Measurements from ENCODE around the gene NR6A1.
A peak's percentile ranks its signal among the peaks of the same experiment; 100 is the strongest.

The NR6A1 gene

DNA sequence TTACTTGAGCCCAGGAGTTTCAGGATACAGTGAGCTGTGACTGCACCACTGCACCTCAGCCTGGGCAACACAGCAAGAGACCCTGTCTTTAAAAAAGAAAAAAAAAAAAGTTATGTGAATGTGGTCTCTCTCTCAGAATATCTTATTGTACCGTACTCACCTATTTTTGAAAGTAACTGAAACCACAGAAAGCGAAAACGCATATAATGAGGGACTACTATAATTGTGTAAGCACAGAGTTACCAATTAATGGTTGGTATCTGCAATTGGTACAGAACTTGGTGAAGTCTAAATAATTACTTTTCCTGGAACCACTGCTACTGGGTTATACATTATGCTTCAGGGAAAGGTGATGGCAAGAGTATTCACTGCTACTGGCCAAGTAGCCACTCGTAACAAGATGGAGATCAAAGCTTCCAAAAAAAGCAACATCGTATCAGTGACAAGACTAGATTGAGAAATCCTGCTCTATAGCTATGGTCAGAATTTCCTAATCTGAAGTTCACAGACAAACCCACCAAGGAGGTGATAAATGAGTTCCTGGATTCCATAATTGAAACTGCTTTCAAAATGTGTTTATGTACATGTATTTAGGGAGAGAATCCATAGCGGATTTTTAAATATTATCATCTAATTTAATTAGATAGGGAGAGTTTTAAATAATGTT, 82.7 kb downstream of the NR6A1 start:
- DNase-seq (ENCODE audit: low read depth in 2 of 2): no peak

DNA sequence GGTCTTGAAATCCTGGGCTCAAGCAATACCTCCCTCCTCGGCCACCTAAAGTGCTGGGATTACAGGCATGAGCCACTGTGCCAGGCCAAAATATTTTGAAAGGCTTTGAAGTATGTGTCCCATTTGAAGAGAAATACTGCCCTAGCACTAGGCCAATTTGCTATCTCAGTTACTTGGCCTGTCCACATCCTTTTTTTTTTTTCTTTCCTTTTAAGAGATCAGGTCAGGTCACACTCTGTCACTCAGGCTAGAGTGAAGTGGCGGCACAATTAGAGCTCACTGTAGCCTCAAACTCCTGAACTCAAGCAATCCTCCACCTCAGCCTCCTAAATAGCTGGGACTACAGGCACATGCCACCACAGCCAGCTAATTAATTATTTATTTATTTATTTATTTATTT, 84.2 kb downstream of the NR6A1 start:
- no peak for DNase-seq (ENCODE audit: low read depth in 2 of 2)

GRCh38 chr9:124685217-124685616, 85.9 kb downstream of the NR6A1 start:
- DNase-seq (ENCODE audit: low read depth in 2 of 2): no peak

DNA sequence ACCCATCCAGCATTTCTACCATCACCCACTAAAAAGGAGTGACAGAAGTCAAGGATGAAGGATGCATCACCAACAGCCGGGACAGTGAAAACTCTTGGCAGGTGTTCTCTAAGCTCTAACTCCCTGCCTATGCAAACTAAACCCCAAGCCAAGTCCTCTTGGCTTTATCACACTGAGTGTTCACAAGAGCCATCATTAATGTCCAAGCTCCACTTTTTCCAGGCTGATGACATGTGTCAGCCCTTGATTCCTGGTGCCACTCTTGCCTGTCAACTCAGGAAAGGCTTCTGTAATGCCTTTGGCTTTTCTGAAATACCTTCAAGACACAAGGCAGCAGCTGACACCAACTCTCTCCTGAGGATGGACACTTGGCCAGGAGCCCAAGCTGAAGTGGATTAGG, 86.9 kb downstream of the NR6A1 start:
- DNase-seq (ENCODE audit: low read depth in 2 of 2): no peak

DNA sequence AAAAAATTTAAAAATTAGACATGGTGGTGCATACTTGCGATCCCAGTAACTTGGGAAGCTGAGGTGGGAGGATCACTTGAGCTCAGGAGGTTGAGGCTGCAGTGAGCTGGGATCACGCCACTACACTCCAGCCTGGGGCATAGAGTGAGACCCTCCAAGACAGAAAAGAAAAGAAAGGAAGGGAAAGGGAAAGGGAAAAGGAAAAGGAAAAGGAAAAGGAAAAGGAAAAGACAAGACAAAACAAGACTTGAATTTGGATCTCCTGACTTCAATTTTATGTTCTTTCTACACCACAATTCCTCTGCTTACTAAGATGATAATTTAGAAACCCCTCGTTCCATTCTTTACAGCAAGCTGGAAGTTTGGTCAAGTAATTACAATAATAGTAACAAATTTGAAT, 88.1 kb downstream of the NR6A1 start:
- no peak for DNase-seq (ENCODE audit: low read depth in 2 of 2)

DNA sequence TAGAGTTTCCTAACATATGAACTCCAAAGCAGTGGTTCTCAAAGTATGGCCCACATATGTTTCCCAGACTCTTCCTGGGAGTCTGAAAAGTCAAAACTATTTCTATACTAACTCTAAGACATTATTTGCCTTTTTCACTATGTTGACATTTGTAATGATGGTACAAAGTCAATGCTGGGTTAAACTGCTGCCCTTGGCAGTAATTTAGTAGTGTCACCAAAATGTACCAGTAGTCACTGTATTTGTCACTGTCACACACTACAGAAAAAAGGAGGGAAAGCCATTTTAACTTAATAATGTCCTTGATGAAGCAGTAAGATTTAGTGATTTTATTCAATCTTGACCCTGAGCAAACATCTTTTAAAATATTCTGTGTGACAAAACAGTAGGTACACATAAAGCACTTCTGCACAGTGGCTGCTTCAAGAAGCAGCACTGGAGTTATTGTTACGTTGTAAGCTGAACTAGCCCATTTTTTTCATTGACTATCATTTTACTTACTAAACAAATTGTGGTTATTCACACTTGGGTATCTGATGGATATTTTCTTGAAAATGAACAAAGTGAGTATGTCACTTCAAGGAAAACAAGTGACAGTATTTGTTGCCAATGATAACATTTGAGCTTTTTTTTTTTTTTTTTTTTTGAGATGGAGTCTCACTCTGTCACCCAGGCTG, 90.3 kb downstream of the NR6A1 start:
- no peak for DNase-seq (ENCODE audit: low read depth in 2 of 2)

DNA sequence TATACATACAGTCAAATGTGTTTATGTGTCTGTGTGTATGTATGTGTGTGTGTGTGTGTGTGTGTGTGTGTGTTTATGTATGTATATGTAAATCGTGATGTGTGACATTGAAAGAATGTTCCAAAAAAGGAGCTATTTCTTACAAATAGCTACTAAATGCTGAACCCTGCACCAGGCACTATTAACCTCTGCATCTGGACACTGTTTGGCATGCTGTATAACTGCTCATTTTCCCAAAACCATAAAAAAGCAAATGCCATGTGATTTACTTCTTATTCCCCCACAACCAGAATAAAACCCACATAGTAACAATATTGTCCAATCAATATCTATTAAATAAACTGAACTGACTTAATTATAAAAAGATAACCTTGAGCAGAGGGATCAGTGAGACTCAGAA, 91.1 kb downstream of the NR6A1 start:
- no peak for DNase-seq (ENCODE audit: low read depth in 2 of 2)

DNA sequence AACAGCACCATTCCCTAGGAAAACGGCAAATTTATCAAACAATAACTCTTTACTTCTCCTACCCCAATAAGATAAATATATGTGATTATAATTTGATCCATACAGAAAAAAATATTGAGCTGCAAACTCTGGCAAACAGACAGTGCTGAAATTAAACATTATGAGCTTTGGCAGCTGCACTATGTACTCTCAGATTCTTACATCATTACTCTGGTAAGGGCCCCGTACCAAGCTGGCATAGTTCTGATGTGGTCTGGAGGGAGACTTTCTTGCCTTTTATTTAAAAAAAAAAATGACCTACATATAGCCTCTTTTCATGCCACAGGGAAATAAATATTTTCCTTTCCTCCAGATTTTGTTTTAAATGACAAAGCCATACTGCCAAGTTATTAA, 95.0 kb downstream of the NR6A1 start:
- DNase-seq (ENCODE audit: low read depth in 2 of 2): no peak

GRCh38 chr9:124675261-124676158, 95.6 kb downstream of the NR6A1 start:
- DNase-seq (ENCODE audit: low read depth in 2 of 2): no peak

GRCh38 chr9:124674651-124675050, 96.5 kb downstream of the NR6A1 start:
- DNase-seq (ENCODE audit: low read depth in 2 of 2): no peak

GRCh38 chr9:124673063-124673462, 98.0 kb downstream of the NR6A1 start:
- no peak for DNase-seq (ENCODE audit: low read depth in 2 of 2)

DNA sequence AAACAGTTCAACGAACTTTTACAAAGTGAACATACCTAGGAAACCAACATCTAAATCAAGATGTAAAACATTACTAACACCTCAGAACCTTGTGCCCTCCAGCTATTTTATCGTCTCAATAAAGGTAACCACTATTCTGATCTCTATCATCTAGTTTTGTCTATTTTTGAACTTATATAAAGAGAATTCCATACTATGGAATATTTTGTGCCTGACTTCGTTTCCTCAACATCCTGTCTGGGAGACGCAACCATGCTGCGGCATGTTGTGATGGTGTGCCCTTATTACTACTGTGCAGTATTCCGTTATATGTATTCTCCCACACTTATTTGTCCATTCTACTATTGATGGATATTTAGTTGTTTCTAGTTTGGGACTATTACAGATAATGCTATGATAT, 99.2 kb downstream of the NR6A1 start:
- no peak for DNase-seq (ENCODE audit: low read depth in 2 of 2)

GRCh38 chr9:124666642-124667041, 104.5 kb downstream of the NR6A1 start:
- DNase-seq (ENCODE audit: low read depth in 2 of 2): no peak

- no peak for DNase-seq (ENCODE audit: low read depth in 2 of 2)
Observed at GRCh38 chr9:124665391-124666058, 105.6 kb downstream of the NR6A1 start.

- no peak for DNase-seq (ENCODE audit: low read depth in 2 of 2)
Observed at GRCh38 chr9:124664143-124664542, 107.0 kb downstream of the NR6A1 start.

DNA sequence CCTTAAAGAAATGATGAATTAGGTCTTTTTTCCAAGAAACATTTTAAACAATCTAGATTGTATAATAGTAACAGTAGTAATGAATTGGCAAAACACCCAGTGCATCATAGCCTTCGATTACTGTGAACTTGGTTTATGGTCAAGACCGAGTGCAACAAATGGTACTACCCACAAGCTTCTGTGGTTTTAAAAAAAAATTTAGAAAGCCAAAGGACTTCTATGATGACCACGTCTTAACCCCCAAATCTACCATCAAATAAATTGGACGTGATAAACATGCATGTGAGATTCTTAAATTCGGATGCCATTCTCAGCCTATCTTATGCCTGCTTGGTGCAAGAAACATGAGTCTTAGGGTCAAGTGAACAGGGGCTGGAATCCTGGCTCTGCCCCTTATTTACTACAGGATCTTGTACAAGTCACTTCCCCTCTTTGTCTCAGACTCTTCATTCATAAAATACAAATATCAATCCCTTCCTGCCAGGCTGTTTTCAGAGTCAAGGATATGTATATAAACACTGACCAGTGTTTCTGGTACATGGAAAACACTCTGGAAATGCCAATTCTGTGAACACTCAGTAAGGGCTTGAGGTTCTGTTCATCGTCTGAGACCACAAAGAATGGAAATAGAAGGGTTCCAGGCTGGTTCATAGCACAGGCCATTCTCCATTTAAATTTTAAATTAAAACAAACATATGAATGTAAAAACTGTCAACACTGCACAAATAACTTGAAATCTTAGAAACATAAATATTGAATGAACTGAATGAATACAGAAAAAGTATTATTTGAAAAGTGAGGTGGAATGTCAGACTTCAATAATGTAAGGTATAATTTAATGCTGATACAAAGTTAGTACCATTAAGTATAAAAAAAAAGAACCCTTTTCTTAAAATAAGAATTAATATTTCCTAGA, 107.8 kb downstream of the NR6A1 start:
- DNase-seq (ENCODE audit: low read depth in 2 of 2): no peak

DNA sequence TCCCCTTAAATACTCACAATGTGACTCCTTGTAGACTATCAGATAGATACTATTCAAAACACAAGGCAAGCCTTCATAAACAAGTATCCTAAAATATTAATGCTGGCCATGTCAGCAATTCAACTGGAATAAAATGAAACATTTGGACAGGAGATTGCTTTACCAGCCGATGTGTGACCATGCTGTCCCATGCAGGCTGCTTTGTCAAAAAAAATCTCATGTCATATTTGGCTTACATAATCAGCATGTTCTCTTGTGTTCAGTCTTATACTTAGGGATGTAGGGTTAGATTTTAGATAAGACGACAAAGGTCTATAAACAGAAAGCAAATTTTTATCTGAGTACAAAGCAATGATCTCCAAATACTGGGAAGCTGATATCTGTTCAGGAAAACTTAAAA, 108.5 kb downstream of the NR6A1 start:
- no peak for DNase-seq (ENCODE audit: low read depth in 2 of 2)

DNA sequence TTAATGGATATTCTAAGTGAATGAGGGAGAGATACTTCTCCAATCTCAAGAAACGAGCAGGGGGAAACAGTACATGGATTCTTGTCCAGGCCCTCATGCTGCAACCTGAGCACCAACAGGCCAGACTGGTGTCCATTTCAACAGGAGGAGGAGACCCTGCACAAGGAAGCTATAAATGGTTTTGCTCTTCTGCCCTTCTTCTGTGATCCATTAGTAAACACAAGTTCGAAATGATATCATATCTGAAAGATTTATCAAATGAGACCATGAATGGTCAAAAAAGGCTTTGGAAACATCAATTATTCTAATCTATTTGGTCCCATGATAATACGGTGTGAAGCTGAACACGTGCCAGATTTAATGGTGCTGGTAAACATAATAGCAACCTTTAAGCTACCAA, 109.8 kb downstream of the NR6A1 start:
- DNase-seq (ENCODE audit: low read depth in 2 of 2): no peak

DNA sequence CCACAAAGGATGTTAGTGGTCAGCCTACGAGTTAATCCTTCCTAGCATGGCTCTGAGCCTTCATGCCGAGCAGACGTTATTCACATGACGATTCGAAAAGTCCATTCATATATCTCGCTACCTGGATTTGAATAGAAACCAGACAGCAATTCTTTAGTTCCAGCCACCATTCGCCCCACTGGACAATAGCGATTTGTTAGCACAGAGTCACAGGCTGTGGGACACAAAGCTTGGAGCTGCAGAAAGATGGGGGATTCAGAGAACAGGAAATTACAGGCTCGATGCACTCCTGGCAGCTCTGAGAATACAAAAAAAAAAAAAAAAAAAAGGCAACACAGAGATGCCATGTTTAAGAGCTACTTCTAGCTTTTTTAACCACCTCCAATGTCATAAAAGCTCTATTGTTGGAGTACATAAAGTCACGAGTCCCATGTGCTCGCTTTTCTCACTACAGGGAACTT, 110.7 kb downstream of the NR6A1 start:
- DNase-seq (ENCODE audit: low read depth in 2 of 2): no peak

DNA sequence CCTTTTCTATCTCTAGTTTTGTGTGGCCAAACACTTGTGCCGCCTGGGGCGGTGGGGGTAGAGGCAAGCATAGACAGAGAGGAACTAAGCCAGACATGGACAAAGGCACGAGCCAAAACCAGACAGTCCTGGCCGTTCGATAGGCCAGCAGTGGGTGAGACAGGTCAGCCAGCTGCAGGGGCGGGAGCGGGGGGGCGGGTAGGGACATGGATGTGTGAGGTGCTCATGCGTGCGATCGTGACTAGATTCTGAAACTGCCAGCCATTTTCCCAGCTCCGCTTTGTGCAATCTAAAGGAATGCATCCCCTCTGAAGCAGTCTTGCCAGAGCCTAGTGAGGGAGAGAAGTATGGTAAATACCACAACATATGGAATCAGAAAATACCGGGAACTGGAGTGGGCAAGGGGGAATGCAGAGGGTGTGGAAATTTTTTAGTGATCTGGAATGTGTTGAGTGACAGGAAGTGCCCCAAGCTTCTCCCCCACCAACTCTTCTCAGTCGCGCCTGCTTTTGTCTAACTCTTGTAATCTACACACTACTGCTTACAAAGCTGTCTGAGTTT, 111.9 kb downstream of the NR6A1 start:
- DNase-seq (ENCODE audit: low read depth in 2 of 2): peak; percentile 22 to 28

All from stimulated activated CD4-positive, alpha-beta T cell treated with anti-CD3 and anti-CD28 coated beads, Interleukin-12 subunit alpha, Interleukin-12 subunit beta, amount 100 ng/mL, for 24 hours (primary cell).